GM21717 (cell line): Measurements from ENCODE around the gene UMODL1.

Source experiments
- ATAC-seq: cut with Tn5 transposase; IDR thresholded peaks from one replicate; pipeline ENCODE4 v1.9.1; 2021; ENCODE audit warnings: mild to moderate bottlenecking, moderate library complexity; ENCODE audit not compliant: unreplicated experiment

The UMODL1 gene

DNA sequence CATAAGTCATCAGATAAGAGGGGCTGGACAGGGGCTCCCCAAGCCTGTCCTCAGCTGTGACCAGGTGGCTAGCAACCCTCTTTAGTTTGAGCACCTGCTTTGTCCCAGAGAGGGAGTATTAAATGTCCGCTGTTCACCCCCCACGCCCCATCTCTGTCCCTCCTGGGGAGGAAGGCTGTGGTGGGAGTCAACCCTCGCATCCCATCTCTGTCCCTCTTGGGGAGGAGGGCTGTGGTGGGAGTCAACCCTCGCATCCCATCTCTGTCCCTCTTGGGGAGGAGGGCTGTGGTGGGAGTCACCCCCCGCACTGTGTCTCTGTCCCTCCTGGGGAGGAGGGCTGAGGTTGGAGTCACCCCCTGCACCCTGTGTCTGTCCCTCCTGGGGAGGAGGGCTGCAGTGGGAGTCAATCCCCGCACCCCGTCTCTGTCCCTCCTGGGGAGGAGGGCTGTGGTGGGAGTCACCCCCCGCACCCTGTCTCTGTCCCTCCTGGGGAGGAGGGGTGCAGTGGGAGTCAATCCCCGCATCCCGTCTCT lies 75.2 kb downstream of the UMODL1 start:
- no peak for ATAC-seq

GRCh38 chr21:42146821-42147220 lies 75.7 kb downstream of the UMODL1 start:
- no peak for ATAC-seq

DNA sequence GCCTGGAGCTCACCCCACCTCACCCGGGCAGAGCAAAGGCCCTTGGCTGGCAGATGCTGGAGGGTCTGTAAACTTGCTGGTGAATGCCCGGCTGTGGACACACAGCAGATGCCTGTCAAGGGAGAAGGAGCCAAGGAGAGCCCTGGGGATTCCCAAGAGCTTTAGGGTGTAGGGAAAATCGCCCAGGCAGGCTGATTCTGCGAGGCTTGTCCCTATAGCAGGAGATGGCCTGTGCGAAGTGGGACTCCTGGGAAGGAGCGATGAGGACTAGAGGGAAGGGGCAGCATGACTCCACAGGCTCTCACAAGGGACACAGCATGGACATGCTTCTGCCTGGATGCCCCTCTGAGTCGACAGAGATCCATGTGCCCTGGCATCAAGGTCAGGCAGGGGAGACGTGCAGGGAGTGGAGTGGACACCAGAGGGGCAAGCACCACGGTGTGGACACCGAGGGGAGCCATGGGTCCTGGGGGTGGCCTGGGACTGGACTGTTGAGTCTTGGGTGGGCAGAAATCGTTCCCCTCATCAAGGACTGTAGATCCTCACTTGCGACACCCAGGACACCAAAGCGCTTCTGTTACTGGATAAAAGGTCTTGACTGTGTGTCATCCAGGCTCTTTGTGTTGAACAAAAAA lies 76.4 kb downstream of the UMODL1 start:
- no peak for ATAC-seq

DNA sequence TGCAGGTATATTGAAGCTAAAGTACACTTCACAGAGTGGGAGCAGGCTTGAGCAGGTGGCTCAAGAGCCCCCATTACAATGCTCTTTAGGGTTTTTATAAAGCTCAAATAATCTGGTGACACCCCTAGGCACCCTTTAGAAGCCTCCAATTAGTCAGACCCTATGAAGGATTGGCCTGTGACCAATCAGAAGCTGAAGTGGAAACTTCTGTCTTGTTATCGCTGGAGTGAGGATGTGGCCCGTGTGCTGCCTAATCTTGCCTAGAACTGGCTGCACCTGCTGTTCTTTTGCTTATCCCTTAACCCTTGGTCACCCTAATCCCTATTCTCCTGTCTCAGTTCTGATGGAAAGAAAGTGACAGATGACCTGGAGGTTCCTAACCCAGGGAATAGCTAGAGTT lies 77.0 kb downstream of the UMODL1 start:
- no peak for ATAC-seq

DNA sequence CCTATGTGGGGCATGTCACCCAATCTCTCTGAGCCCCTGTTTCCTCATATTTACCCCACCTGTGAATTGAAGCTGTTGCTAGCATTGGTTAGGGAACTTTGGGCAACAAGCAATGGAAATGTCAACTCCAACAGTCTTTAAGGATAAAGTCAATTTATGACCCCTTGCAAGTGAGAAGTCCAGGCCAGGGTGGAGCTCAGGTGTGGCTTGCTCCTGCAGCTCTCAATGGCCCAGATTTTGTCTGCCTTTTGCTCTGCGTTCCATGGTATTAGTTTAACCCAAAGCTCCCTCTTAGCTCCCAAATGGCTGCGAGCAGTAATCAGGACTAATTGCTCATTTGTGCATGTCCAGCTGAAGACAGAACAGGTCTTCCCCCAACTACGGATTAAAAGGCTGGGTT lies 77.5 kb downstream of the UMODL1 start:
- no peak for ATAC-seq

- no peak for ATAC-seq
Observed at GRCh38 chr21:42149656-42150473, 78.7 kb downstream of the UMODL1 start.

- ATAC-seq, result no peak
Observed at GRCh38 chr21:42150474-42151085, 79.5 kb downstream of the UMODL1 start.

DNA sequence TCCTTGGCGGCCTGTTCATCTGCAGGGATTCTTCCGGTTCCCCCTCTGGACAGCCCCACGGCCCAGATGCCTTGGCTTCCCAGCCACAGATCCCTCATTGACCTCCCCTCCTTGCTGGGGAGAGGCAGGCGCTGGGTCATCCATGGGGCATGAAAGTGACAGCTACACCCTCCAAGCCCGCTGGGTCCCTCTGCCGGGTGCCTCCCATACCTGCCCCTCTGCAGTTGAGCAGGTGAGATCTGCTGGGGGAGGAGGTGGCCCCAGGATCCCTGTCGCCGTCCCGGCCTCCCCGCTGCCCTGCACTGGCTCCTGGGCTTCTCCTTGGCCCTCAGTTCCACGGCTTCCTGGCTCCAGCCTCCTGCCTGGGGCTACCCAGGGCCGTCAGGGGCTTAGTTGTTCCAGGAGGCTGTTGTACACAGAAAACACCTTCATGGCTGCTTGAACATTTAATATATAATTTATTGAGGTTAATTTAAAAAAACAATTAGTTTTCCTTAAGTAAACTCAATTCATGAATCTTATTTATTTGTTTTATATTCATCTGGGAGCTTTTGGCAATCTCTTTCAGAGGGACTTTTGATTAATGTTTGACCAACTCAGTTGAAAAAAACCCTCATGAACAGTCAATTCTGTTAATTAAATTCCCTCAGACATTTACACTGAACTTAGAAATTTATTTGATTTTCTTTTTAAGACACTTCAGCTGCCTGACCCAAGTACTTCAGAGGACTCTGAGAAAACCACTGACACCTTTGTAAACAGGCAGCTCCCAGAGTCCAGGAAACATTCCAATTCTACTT lies 80.2 kb downstream of the UMODL1 start:
- ATAC-seq, result no peak

DNA sequence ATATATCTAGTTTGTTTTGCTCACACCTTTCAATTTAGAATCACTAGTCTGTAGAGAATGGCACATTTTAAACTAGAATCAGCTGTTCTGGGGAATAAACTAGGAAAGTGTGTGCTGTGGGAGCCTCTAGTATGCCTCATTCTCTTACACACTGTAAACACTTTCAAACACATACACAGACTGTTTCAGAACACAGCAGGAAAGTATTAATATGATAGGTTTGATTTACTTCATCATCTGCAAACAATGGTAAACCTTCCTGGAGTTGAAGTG lies 80.8 kb downstream of the UMODL1 start:
- no peak for ATAC-seq

GRCh38 chr21:42153046-42153686 lies 82.0 kb downstream of the UMODL1 start:
- no peak for ATAC-seq

GRCh38 chr21:42153746-42154145 lies 82.6 kb downstream of the UMODL1 start:
- ATAC-seq, result no peak

GRCh38 chr21:42154237-42155044 lies 83.3 kb downstream of the UMODL1 start:
- ATAC-seq, result no peak

GRCh38 chr21:42155045-42155855 lies 84.1 kb downstream of the UMODL1 start:
- no peak for ATAC-seq

DNA sequence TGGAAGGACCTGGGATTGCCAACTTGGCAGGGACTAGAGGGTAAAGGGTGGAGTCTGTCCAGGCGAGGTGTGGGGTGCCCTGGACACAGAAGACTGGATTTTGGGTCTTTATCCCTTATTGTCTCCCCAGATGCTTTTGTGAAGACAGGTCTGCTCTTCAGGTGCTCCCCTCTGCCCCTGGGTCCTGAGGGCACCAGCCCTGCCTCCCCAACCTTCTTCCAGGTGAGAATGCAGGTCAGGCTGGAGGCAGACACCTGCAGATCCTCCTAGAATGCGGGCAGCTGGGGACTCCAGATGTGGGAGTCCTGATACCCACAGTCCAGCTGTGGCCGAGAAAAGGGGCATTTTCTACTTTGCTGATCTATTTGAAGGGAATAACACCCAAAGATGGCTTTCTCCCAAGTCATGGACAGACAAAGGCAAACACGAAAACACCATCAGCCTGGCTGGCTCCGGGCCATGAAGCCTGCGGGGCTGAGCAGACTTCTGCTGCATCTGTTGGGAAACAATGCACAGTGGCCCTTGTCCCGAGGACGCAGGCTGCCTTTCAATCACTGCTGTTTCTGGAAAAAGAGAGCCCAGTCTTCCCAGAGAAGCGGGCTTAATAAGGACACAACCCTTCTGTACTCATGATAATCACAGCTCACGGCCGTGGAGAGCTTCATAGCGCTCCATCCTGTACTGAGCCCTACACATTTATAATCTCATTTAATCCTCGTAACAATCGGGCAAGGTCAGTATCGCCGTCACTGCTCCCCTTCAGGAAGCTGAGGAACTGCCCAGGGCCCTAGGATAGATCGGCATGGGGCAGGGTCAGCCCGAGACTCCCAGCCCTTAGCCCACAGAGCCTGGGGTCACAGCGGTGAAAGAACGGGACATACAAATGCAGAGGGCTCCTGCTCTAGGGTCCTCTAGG lies 85.8 kb downstream of the UMODL1 start:
- ATAC-seq, result no peak

DNA sequence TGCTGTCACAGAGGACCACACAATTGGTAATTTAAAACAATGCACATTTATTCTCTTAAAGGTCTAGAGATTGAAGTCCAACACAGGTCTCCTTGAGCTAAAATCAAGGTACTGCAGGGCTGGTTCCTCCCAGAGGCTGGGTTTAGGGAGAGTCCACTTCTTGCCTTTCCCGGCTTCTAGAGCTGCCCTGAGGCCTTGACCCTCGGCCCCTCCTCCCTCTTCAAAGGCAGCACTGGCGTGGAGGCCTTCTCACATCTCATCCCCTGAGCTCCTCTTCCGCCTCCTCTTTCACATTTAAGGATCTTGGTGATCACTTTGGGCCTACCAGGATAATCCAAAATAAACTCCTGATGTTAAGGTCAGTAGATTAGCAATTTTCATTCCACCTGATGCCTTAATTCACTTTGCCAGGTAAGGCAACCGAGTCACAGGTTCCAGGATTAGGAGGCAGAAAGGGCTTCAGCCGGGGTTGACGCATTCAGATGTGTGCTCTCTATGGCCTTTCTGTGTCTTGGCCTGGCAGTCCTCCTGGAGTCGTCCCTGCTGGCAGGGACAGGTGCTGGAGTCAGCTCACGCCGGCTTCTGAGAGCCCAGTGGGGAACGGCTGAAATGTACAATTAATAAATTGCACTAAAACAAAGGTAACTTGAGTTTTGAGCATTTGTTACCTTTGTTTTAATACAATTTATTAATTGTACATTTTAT lies 86.6 kb downstream of the UMODL1 start:
- ATAC-seq, result no peak

DNA sequence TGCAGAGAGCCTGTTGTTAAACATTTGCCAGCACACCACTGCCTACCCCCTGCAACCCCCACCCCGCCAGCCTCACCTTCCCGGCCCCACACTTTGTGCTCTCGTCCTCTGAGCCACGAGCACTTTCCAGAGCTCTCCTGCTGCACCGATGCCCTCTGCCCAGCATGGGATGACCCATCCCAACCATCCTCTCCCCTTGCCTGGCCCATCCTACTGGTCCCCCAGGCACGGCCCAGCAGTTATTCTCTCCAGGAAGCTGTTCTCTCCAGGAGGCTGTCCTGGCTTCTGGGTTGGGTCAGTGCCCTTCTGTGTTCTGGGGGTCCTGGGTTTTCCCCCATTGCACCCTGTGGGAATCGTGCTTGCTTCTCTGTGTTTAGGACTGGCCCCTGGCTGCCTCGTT lies 87.7 kb downstream of the UMODL1 start:
- ATAC-seq, result no peak

GRCh38 chr21:42159560-42160110 lies 88.5 kb downstream of the UMODL1 start:
- ATAC-seq, result no peak
